Colon (tissue), 2 donors: ENCODE results near the gene HPSE2.

Experiments used
- FAIRE-seq: peaks from 2 replicates; lab custom pipeline; 2012; peaks lifted over from hg19 to GRCh38; lab: Jason Lieb, UNC
- donor health status: control.
- donor health status: control.

HPSE2 gene

DNA sequence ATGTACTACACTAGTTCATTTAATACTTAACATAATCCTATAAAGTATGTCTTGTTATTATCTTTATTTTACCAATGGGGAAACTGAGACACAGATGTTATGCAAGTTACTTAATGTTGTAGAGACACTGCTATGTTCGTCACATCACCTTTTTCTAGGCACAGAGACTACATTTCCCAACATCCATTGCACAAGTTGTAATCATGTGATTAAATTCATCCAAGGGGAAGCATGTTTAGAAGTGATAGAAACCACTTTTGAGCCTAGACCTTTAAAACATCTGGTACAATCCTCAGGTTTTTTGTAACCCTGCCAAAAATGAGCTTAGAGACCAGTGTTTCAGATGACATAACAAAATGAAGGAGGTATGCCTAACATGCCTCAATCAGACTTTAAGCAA is 402.1 kb downstream of the HPSE2 start:
- no peak for FAIRE-seq

DNA sequence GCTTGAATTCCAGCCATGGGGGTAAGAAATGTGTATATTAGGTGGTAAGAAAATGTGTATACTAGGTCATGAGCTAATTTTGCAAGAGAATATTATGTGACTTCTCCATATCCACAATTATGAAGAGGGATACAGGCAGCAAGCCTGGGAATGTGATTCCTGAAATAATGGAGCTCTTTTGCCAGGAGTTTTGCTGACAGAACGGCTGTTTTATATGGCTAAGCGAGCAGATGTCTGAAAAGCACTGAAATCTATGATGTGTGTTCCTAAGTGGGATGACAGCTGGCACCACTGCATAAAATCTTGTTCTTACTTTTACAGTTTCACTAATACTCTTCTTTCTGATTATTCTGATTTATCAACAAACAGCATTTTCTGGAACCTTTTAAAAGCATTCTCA is 402.9 kb downstream of the HPSE2 start:
- FAIRE-seq = no peak

DNA sequence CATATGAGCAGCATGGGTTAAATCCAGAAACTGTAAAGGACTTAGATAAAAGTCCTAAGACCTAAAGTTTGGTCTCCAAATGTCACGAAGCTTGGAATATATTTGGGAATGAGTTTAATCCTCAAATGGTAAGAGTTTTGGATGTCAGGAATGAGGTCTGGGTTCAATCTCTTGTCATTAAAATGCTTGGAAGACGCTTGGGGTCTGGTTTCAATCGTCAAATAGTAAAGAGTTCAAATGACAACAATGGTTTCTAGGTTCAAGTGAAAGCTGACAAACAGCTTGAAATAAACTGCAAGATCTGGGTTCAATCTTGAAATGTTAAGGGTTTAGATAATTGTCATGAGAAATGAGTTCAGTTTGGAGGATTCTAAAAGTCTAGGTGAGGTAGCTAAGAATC is 403.5 kb downstream of the HPSE2 start:
- no peak for FAIRE-seq

DNA sequence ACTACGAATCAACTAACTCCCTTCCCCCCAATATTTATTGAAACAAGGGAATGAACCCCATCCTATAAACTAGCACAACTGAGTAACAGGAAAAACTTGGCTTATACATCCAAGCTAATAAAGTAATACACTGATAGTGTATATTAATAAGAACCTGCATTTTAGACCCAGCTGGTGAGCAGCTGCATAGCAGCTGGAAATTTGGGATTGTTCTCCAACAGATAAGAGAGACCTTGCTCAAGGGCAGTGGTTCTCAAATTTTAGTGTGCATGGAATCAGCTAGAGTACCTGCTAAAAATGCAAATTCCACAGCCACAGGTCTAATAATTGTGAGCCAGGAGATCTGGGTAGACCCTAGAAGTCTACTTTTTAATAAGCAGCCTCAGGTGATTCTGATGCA is 404.3 kb downstream of the HPSE2 start:
- no peak for FAIRE-seq

DNA sequence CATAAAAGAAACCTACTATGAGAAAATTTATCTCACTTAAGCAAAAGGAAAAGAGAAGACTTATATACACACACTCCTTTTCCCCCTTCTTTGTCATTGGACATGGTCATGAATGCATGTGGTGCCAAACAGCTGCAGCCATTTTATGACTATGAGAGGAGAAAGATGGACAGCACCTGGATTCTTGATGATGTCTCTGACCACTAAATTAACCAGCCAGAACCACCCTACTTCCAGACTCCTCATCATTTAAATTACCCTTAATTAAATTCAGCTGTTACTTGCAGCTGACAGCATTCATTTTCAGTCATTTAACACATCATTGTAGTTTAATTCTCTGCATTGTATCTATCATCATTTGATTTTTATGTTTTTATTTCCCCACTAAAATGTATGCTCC is 409.9 kb downstream of the HPSE2 start:
- FAIRE-seq = no peak

DNA sequence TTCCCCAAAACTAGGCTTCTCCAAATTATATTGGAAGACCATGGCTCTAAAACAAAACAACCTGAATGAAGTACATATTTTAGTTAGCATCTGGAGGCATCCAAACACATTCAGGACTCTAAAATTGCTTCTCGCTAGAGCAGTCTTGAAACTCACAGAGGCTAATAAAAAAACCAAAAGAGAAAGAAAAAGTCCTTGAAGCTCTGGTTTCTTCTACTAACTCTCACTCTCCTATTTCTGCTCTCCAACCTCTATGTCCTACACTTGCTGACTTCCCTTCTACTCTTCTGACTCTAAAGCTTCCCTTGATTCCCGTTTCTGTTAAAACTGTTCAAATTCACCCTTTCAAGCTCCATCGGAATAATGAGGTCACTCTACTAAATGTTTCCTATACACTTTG is 418.3 kb downstream of the HPSE2 start:
- FAIRE-seq = no peak

DNA sequence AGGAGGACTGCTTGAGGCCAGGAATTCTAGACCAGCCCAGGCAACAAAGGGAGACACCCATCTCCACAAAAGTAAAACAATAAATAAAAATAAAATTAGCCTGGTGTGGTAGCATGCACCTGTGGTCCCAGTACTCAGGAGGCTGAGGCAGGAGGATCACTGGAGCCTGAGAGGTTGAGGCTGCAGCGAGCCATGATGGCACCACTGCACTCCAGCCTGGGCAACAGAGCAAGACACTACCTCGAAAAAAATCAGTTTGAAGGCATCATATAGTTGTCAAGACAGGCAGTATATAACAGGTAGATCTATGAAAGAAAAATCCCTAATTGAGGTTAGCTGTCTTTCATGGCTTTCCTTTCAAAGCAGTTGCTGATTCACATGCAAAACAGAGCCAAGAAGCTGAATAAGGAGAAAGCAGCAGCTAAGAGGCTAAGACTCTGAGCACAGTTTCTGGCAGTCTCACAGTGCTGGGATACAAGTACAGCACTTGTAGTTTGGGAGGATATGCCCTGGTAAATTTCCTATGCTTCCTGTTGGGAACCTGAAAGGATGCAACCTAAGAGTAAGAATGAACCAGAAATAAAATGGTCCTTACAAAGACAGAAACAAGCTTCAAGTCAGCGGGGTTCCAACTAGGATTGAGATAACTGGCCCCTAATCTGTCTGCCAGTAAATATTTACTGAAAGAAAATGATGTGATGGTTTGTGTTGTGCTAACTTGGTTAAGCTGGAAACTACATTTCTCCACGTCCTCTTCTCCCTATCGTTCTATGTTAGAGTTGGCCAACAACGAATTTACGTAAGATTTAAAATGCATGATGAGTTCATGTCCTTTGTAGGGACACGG is 420.4 kb downstream of the HPSE2 start:
- no peak for FAIRE-seq

DNA sequence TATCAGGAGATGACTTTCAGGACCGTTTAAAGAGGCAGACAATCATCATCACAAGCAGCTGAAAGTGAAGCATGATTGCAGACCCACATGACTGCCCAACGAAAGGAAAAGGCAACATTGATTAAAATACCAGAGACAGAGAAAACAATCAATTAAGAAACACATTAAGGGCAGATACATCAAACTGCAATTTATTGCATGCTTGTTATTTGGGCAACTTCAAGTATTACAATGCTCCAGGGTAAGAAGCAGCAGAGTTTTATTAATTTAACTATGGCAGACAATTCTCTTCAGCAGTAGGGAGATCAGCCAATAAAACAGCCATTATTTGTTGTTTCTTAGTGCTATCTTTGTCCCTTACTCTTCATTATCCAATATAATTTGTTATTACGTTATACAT is 421.2 kb downstream of the HPSE2 start:
- FAIRE-seq = no peak

DNA sequence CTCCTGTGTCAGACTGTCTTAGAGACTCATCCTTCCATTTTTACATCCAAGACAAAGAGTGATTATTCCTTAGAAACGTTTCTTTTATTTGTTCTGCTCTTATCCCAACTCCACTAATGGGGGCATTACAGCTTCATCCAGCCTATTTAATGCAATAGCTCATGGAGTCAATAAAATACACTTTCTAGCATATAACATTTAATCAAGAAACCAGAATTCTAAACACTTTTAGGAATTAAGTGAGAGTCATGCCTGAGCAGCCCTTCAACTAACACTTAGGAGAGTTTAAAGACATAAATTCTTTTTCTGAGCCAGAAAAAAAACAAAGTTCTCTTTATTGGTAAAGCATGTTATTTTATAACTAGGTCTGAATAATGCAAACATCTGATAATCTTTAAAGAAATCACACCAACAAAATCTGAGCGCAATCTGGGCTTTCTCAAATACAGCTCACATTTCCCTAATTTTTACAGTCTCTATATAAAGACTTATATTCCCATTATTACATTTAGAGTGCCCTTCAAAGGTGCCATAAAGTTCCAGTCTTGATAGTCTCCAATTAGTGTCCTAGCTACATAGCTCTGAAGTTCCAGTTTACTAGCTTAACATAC is 427.3 kb downstream of the HPSE2 start:
- no peak for FAIRE-seq

DNA sequence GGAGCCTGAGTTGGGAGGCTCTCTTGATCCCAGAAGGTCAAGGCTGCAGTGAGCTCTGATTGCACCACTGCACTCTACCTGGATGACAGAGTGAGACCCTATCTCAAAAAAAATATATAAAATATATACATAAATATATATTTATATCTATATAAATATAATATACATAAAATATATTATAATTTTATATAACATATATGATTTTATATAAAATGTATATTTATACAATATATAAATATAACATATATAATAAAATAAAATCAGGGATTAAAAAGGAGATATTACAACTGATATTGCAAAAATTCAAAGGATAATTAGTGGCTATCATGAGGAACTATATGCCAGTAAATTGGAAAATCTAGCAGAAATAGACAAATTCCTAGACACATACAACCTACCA is 435.4 kb downstream of the HPSE2 start:
- FAIRE-seq = peak; percentile 28

DNA sequence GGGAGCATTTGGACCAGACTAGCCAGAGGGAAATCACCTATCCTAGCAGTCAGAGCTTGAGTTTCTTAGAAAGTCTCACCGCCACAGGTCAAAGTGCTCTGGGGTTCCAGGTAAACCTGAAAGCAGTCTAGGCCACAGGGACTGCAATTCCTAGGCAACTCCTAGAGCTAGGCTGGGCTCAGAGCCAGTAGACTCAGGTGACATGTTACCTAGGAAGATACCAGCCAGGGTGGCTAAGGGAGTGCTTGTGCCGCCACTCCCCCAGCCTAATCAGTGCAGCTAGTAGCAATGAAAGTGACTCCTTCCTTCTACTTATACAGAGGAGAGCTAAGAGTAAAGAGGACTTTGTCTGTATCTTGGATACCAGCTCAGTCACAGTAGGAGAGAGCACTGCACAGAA is 440.2 kb downstream of the HPSE2 start:
- no peak for FAIRE-seq

DNA sequence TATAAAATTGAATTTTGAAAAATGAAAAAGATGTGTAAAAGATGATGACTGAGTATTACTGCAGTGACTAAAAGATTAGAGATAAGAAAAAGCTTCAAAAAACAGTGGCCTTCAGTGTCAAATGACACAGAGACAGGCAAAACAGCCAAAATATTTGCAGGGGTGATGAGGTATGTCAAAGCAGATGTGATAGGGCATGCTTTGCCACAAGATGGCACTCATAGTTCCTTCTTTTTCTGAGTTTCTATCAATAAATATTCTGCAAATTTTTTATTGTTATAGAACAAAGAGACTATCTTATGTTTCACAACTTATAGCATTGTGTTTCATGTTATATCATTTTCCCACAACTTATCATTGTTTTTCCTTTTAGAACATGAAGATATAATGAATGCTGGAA is 444.8 kb downstream of the HPSE2 start:
- no peak for FAIRE-seq

DNA sequence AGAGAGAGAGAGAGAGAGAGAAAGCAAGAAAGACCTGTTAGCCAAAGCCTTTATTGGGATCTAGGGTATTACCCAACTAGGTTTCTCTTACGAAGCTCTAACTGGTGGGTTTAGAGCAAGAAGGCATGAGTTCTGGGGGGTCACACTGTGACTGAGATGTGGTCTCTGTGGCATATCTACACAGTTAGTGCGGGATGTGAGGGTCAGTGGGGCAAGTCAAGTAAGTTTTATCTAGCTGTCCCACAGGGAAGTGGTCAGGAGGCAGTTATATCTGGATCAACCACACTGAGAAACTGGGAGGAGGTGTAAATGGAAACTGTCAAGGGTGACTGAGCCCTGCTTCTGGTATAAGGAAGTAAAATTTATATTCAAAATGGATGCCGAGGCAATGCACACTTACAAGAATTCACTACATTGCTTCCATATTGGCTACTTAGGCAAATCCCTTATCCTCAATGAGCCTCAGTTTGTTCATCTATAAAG is 457.3 kb downstream of the HPSE2 start:
- FAIRE-seq = no peak

DNA sequence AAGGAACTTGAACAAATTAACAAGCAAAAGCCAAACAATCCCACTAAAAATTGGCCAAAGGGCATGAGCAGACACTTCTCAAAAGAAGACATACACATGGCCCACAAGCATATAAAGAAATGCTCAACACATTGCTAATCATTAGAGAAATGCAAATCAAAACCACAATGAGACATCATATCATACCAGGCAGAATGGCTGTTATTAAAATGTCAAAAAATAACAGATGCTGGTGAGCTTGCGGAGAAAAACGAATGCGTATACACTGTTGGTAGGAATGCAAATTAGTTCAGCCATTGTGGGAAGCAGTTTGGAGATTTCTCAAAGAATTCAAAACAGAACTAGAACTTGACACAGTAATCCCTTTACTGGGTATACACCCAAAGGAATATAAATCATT is 477.2 kb downstream of the HPSE2 start:
- FAIRE-seq = no peak

DNA sequence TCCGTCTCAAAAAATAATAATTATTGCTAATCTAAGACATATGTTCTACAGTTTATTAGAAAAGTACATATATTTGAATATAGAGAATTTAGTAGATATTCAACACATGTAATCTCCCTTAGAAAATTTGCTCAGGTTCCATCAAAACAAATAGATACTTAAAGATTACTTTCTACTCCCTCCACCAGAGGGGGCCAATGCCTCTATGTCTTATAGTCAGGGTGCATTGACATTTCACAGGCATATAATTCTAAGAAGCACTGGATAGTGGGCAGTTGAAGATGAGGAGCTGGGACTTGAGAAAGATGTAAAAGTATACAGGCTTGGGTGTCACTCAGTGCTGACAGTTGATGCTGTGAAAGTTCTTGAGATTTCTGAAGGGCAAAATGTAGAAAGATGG is 487.4 kb downstream of the HPSE2 start:
- no peak for FAIRE-seq

DNA sequence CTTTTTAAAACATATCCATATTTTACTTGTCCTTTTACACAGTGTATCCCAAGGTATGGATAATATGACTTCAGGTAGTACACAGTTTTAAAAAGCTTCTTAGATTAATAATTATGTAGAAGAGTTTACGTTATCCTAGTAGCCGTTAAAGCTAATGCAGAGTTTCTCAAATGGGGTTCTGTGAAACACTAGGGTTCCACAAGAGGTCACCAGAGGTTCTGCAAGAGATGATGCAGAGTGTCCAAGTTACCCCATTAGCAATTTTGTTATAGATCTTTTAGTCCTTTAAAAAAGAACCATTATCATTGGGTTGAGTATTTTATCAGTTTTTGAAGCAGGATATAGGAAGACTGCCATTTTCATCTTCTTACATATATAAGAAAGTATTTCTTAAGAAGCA is 490.0 kb downstream of the HPSE2 start:
- no peak for FAIRE-seq

DNA sequence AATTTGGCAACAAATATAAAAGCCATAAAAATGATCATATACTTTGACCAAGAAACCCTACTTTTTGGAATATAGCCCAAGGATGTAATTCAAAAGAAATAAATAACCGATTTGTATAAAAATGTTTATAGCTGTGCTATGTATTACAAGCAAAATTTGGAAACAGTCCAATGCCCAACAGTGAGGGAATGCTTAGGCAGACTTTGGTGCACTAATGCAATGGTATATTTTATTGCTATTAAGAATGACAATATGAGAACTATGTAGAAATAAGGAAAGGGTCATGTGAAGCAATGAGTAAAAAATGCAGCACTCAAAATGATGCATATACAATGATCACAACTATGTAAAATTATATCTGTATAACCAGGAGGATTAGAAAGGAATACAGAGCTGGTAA is 515.1 kb downstream of the HPSE2 start:
- no peak for FAIRE-seq

DNA sequence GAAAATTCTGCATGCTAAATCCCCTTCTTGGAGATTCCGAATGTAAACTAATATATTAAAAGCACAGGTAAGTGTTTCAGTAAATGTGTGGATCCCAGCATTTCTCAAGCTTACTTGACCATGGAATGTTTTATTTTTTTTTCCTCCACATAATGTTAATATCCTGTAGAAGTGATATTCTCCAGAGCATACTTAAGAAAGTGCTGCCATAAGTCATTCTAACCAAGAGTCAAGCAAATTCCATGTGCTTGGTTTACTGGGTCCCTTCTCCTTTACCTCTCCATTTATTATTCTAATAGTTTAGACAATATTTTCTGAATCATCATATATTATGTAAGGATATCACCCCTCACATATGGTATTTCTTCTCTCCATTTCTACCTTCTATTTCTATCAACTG is 522.1 kb downstream of the HPSE2 start:
- FAIRE-seq = no peak

DNA sequence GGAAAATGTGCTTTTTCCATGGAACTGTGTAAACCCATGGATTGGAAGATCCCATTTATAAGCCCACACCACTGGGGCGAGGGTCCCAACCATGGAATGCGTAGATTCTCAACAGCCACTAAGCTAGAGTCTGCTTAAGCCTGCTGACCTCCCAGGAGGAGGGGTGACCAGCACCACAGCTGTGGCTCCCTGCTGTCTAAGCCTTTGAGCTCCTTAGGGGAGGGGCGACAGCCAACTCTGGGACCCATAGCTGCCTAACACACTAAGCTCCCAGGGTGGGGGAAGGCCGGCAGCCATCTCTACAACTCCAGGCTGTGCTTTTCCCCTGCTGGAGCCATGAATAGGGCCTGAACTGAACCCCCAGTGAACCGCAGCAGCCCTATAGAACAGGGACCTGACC is 539.1 kb downstream of the HPSE2 start:
- no peak for FAIRE-seq

DNA sequence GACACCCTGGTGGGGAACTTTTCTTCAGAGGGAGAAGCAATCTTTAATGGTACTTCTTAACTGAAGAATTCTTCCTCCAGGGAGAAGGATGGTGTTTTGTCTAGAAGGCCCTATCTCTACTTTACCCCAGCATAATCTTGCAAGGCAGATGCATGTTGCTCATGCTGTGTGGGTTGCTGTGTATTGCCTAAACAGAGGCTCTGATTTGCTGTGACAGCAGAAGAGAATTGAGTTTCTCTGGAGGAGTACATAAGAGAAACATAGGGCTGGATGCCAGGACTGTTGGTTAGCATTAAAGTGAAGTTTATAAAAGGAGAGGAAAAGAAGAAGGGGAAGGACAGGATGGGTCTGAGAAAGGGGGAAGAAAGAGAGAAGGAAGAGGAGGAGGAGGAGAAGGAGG is 540.8 kb downstream of the HPSE2 start:
- no peak for FAIRE-seq

DNA sequence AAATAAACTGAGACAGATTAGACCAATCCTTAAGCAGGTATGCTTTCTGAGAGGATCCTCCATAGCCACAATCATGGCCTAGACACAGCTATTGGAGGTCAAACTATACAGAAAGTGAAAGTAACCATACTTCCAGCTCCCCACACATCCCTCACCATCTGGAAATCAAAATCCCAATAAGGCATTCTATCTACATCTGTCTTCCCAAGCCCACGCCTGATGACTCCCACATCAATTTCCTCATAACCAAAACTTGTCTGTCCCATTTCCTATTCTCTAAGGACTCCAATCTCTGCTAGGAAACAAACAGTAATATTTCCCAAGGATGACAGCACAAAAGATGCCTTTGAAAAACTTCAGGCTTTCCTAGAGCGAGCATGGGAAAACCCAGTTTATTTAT is 541.6 kb downstream of the HPSE2 start:
- no peak for FAIRE-seq

DNA sequence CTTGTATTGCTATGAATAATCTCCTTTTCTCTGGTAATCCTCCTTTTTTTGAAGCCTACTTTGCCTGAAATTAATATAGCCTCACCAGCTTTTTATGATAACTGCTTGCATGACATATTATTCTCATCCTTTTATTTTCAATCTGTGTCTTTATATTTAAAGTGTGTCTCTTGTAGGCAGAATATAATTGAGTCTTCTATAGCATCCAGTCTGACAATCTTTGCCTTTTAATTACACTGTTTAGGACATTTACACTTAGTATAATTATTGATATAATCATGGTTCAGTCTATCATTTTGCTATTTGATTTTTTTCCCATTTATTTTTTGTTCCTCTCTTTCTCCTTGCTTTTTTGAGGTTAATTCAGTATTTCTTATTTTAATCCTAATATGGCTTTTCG is 548.0 kb downstream of the HPSE2 start:
- FAIRE-seq = no peak

DNA sequence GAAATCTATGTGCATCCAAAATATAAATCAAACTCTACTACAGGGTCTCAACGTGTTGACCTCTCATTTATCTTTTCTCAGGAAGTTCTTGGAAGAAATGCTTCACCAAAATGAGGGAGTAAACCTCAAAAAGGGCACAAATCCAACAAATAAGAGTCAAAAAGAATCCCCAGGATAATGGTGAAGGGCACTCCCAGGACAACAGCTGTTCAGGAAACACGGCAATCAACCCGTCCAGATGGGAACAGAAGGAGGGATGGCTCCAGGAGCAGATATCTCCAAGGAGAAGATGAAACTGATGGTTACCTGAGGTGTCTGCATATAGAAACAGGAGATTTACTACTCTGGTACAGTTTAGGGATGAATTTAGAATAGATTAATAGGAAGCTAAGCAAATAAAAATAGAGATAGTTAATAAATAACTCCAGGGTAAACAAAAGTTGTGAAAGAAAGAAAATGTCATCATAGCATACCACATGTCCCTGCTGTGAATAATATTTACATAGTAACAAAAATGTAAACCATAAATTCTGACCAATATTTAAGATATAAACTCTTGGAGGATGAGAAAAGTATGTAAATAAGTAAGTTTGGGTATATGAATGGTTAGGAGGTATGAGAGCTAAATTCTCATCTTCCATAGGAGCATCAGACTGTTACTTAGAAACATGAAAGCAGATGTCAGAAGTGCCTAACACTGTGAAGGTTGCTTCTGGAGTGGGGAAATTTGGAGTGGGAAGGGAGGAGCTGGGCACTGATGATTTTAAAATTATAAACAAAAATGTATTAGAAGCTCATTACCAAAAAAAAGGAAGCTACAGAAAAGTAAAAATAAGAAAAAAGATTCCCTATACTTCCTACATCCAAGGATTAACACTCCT is 551.4 kb downstream of the HPSE2 start:
- FAIRE-seq = no peak
